SK-N-SH treated with all-trans-retinoic acid at 6 μM for 48 hours (cell line): ENCODE results near the gene MNAT1.
"Not testable (repeated sequence)": the region's sequence is repeated elsewhere in the genome, so short reads cannot be mapped to it uniquely, and the experiment has no call there.

ENCODE experiments used
- ATAC-seq: fragments of 200-7000 bp; cut with Tn5 transposase; 3 replicates; pipeline ENCODE4 v1.9.1; 2020; ENCODE audit warnings: mild to moderate bottlenecking, moderate library complexity
- ARNTL ChIP-seq: fragments of 450-650 bp; formaldehyde crosslinking; IDR thresholded peaks from 2 replicates; pipeline ENCODE4 v1.5.0; 2020; ENCODE audit warnings: low read depth, mild to moderate bottlenecking, moderate library complexity, borderline replicate concordance
- BACH2 ChIP-seq: fragments of 250-450 bp; sonication (Bioruptor Pico); IDR thresholded peaks from 2 replicates; pipeline ENCODE4 v1.9.0; 2021; ENCODE audit warnings: mild to moderate bottlenecking, borderline replicate concordance
- CREB5 ChIP-seq: fragments of 250-450 bp; sonication (Bioruptor Pico); IDR thresholded peaks from 2 replicates; pipeline ENCODE4 v1.5.1; 2020; ENCODE audit warnings: low read depth, mild to moderate bottlenecking, moderate library complexity
- CSDC2 ChIP-seq: fragments of 250-450 bp; sonication (Bioruptor Pico); IDR thresholded peaks from 2 replicates; pipeline ENCODE4 v1.5.0; 2020; ENCODE audit warnings: mild to moderate bottlenecking, moderate library complexity
- CSRNP3 ChIP-seq: fragments of 250-450 bp; sonication (Bioruptor Pico); IDR thresholded peaks from 2 replicates; pipeline ENCODE4 v1.5.1; 2021; ENCODE audit warnings: mild to moderate bottlenecking, moderate library complexity
- ESRRG ChIP-seq: fragments of 250-450 bp; sonication (Bioruptor Pico); IDR thresholded peaks from 2 replicates; pipeline ENCODE4 v1.6.1; 2021; ENCODE audit warnings: mild to moderate bottlenecking
- GLIS3 ChIP-seq: fragments of 250-450 bp; sonication (Bioruptor Pico); IDR thresholded peaks from 2 replicates; pipeline ENCODE4 v1.5.0; 2020; ENCODE audit warnings: mild to moderate bottlenecking, moderate library complexity
- ISL1 ChIP-seq: fragments of 250-450 bp; sonication (Bioruptor Pico); IDR thresholded peaks from 2 replicates; pipeline ENCODE4 v2.1.2; 2022; ENCODE audit warnings: mild to moderate bottlenecking, moderate library complexity
- OSR1 ChIP-seq: fragments of 250-450 bp; sonication (Bioruptor Pico); IDR thresholded peaks from 2 replicates; pipeline ENCODE4 v1.8.0; 2022; ENCODE audit warnings: moderate library complexity, mild to moderate bottlenecking, inconsistent platforms
- POU6F1 ChIP-seq: fragments of 250-450 bp; sonication (Bioruptor Pico); IDR thresholded peaks from 2 replicates; pipeline ENCODE4 v1.8.0; 2021; ENCODE audit warnings: low read depth, mild to moderate bottlenecking, moderate library complexity, borderline replicate concordance
- PPARA ChIP-seq: fragments of 250-450 bp; sonication (Bioruptor Pico); IDR thresholded peaks from 2 replicates; pipeline ENCODE4 v1.5.0; 2020; ENCODE audit warnings: mild to moderate bottlenecking, borderline replicate concordance
- RARB ChIP-seq: fragments of 250-450 bp; sonication (Bioruptor Pico); IDR thresholded peaks from 2 replicates; pipeline ENCODE4 v1.8.0; 2021; ENCODE audit warnings: mild to moderate bottlenecking, moderate library complexity
- SNAI2 ChIP-seq: fragments of 250-450 bp; sonication (Bioruptor Pico); IDR thresholded peaks from 2 replicates; pipeline ENCODE4 v1.5.0; 2020; ENCODE audit warnings: mild to moderate bottlenecking, moderate library complexity
- TOX ChIP-seq: fragments of 250-450 bp; sonication (Bioruptor Pico); IDR thresholded peaks from 2 replicates; pipeline ENCODE4 v1.8.0; 2021; ENCODE audit warnings: mild to moderate bottlenecking, moderate library complexity, borderline replicate concordance
- TSHZ2 ChIP-seq: fragments of 250-450 bp; sonication (Bioruptor Pico); IDR thresholded peaks from 2 replicates; pipeline ENCODE4 v1.5.0; 2020; ENCODE audit warnings: mild to moderate bottlenecking, moderate library complexity
- ZC3H10 ChIP-seq: fragments of 250-450 bp; sonication (Bioruptor Pico); IDR thresholded peaks from 2 replicates; pipeline ENCODE4 v1.5.1; 2021; ENCODE audit warnings: mild to moderate bottlenecking, moderate library complexity
- ZFP3 ChIP-seq: fragments of 250-450 bp; sonication (Bioruptor Pico); IDR thresholded peaks from 2 replicates; pipeline ENCODE4 v1.5.0; 2020; ENCODE audit warnings: mild to moderate bottlenecking, moderate library complexity
- ZFP30 ChIP-seq: fragments of 450-650 bp; formaldehyde crosslinking; IDR thresholded peaks from 2 replicates; pipeline ENCODE4 v1.5.0; 2022; ENCODE audit warnings: mild to moderate bottlenecking, moderate library complexity
- ZNF565 ChIP-seq: fragments of 450-650 bp; formaldehyde crosslinking; conservative IDR thresholded peaks from 2 replicates; pipeline ENCODE4 v1.5.0; 2020; ENCODE audit warnings: low read depth, mild to moderate bottlenecking, moderate library complexity
- ZNF70 ChIP-seq: fragments of 450-650 bp; formaldehyde crosslinking; IDR thresholded peaks from 2 replicates; pipeline ENCODE4 v1.5.0; 2020; ENCODE audit warnings: mild to moderate bottlenecking, moderate library complexity
- ZNF8 ChIP-seq: fragments of 450-650 bp; formaldehyde crosslinking; IDR thresholded peaks from 2 replicates; pipeline ENCODE4 v1.5.0; 2020; ENCODE audit warnings: mild to moderate bottlenecking, moderate library complexity

Gene MNAT1

GRCh38 chr14:60840313-60840712 is 105.8 kb downstream of the MNAT1 start:
- ATAC-seq: no peak
- TF ChIP-seq PPARA (CRISPR knock-in tag): no peak
- TF ChIP-seq ZFP3: no peak
- TF ChIP-seq ZC3H10 (CRISPR knock-in tag): no peak

- no peak for TF ChIP-seq ZNF8 (CRISPR knock-in tag)
- TF ChIP-seq ZFP30 (CRISPR knock-in tag): no peak
- TF ChIP-seq, all 23 proteins: peak for 0
- no peak for ATAC-seq
Measured at GRCh38 chr14:60845523-60845922, 111.0 kb downstream of the MNAT1 start.

GRCh38 chr14:60848066-60848465 is 113.5 kb downstream of the MNAT1 start:
- TF ChIP-seq SNAI2 (no peak), CSRNP3 (CRISPR knock-in tag) (no peak), ESRRG (CRISPR knock-in tag) (no peak), PPARA (CRISPR knock-in tag) (no peak), GLIS3 (no peak), OSR1 (CRISPR knock-in tag) (no peak), ZNF565 (CRISPR knock-in tag) (no peak), CSDC2 (CRISPR knock-in tag) (no peak), ZFP3 (no peak)
- no peak for ATAC-seq

- ATAC-seq: not testable (repeated sequence)
Measured at GRCh38 chr14:60851692-60852091, 117.1 kb downstream of the MNAT1 start.

GRCh38 chr14:60856111-60856510 is 121.5 kb downstream of the MNAT1 start:
- no peak for TF ChIP-seq TOX (CRISPR knock-in tag)
- no peak for TF ChIP-seq OSR1 (CRISPR knock-in tag)
- no peak for TF ChIP-seq ARNTL (CRISPR knock-in tag)
- no peak for TF ChIP-seq BACH2 (CRISPR knock-in tag)
- TF ChIP-seq ZNF8 (CRISPR knock-in tag): no peak
- TF ChIP-seq GLIS3: no peak
- TF ChIP-seq POU6F1: no peak
- no peak for TF ChIP-seq PPARA (CRISPR knock-in tag)
- TF ChIP-seq CSRNP3 (CRISPR knock-in tag): no peak
- TF ChIP-seq CREB5 (CRISPR knock-in tag): no peak
- TF ChIP-seq SNAI2: no peak
- TF ChIP-seq ZNF70 (CRISPR knock-in tag): no peak
- no peak for TF ChIP-seq RARB (CRISPR knock-in tag)
- no peak for TF ChIP-seq CSDC2 (CRISPR knock-in tag)
- TF ChIP-seq ZNF565 (CRISPR knock-in tag): no peak
- ATAC-seq: no peak

- no peak for ATAC-seq
- TF ChIP-seq ISL1 (CRISPR knock-in tag) (no peak), PPARA (CRISPR knock-in tag) (no peak), POU6F1 (no peak), TOX (CRISPR knock-in tag) (no peak), ZFP3 (no peak), ZFP30 (CRISPR knock-in tag) (no peak), TSHZ2 (no peak), CSRNP3 (CRISPR knock-in tag) (no peak)
Measured at GRCh38 chr14:60859525-60859924, 125.0 kb downstream of the MNAT1 start.
